A549 (cell line): ENCODE data around the gene KCNQ1OT1.

Experiments used
- CHD4 ChIP-seq: fragments of 200-600 bp; sonication (generic); IDR thresholded peaks from 2 replicates; pipeline ENCODE4 v1.6.1; 2016; ENCODE audit warnings: antibody characterized with exemption, mild to moderate bottlenecking, borderline replicate concordance
- CTCF ChIP-seq: fragments of >200 bp; sonication (Bioruptor Twin); formaldehyde crosslinking; IDR thresholded peaks from 3 replicates; pipeline ENCODE4 v1.5.1; 2016

- no peak for TF ChIP-seq CTCF
- TF ChIP-seq CHD4: no peak
Observed at GRCh38 chr11:2748061-2748813, 48.4 kb upstream of the KCNQ1OT1 start.
